G401.6 (cell line): Measurements from ENCODE around the gene OTOF.

Experiments used
- FAIRE-seq: peaks from 2 replicates; lab custom pipeline; 2012; peaks lifted over from hg19 to GRCh38; lab: Jason Lieb, UNC

OTOF gene

GRCh38 chr2:26500406-26500805, 22.5 kb upstream of the OTOF start:
- FAIRE-seq: no peak

- FAIRE-seq: no peak
These were observed 17.9 kb upstream of the OTOF start for GRCh38 chr2:26495705-26496297.

DNA sequence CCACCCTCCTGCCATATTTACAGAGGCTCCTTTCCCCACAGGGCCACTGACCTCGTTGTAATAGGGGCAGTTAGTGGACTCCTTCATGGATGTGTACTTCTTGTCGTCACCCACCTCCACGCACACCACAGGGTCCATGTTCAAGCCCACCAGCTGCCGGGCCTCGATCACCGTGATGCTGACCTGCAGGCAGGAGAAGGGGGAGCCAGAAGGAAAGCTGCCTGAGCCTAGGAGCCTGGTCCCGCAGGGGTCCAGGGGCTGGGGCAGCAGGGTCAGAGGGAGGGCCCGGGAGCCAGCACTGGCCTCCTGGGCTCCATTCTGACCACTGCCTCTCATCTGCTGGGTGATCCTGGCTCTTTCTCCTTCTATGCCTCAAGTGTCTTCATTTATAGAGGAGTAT, 17.0 kb upstream of the OTOF start:
- no peak for FAIRE-seq

DNA sequence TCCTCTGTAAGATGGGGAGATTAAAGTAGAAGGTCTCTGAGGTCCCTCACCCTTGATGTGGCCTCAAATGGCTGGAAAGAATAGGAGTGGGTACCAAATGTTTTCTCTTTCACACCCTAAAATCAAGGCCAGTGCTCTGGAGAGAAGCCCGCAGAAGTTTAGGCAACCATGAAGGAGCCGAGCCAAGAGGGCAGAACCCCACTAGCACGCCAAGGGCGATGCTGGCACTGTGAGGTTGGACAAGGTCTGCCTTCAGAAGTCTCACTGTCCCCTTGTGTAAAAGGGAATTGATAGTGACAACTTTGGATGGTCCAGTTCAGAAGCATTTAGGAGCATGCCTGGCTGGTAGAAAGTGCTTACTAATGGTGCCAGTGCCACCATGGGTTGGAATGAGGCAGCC, 16.3 kb upstream of the OTOF start:
- FAIRE-seq: no peak

DNA sequence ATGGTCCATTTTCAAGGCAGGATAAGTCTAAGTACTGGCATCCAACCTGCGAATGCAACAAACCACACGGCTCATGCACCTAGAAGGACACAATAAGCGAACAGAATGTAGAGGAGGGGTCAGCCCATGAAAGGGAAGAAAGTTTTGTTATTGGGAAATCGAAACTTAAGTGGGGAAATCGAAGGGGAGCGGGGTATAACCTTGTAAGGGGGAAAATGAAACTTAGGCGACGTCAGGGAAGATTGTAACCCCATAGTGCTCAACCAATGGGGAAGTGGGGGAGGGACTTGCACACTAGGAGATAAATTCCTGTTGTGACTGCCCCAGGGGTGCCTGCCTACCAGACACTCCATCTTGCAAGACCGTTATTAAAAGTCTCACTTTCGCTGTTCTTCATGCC, 15.6 kb upstream of the OTOF start:
- FAIRE-seq: no peak

GRCh38 chr2:26492749-26493515, 15.0 kb upstream of the OTOF start:
- no peak for FAIRE-seq

- FAIRE-seq: no peak
These were observed 13.7 kb upstream of the OTOF start for GRCh38 chr2:26491563-26492167.

GRCh38 chr2:26489213-26489850, 11.4 kb upstream of the OTOF start:
- FAIRE-seq: no peak

GRCh38 chr2:26488463-26489212, 10.7 kb upstream of the OTOF start:
- no peak for FAIRE-seq

GRCh38 chr2:26487192-26487591, 9.3 kb upstream of the OTOF start:
- no peak for FAIRE-seq

DNA sequence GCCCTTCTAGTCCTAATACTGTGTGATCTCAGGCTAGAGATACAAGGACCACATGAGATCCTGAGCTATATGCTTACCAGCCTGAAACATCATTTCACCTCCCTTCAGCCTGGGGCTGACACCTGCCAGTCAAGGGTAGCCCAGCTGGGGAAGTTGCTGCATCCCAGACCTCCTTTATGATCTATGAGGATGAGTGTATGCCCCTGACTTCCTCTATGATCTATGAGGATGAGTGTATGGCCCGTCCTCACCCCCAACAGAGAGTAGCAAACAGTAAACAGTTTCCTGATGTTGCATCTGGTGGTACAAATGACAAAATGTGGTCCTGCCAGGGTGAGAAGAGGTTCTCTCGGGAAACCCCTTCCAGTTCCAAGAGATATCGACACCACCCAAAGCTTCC, 8.9 kb upstream of the OTOF start:
- FAIRE-seq: no peak

- FAIRE-seq: no peak
These were observed 7.9 kb upstream of the OTOF start for GRCh38 chr2:26485725-26486418.

DNA sequence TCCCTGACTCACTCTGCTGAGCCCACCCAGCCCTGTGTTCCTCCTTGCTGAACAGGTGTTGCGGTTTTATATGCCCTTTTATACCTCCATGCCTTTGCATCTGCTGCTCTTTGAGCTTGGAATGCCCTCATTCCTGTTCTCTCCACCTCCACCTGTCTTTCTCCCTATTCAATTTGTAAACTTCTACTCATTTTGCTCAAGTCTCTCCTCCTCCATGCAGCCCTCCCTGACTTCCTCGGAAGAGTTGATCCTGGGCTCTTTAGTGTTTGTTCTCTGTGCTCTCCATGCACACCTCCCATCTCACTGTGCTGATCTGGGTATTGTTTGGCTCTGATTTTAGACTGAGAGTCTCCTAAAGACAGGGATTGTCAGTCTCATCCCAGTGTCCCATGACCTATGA, 7.2 kb upstream of the OTOF start:
- FAIRE-seq: no peak

- FAIRE-seq: no peak
These were observed 6.7 kb upstream of the OTOF start for GRCh38 chr2:26484579-26484978.

GRCh38 chr2:26483957-26484565, 6.1 kb upstream of the OTOF start:
- FAIRE-seq: no peak

- FAIRE-seq: no peak
These were observed 5.6 kb upstream of the OTOF start for GRCh38 chr2:26483516-26483915.

GRCh38 chr2:26483027-26483326, 5.1 kb upstream of the OTOF start:
- FAIRE-seq: no peak

- FAIRE-seq: no peak
These were observed 4.5 kb upstream of the OTOF start for GRCh38 chr2:26482211-26483026.

GRCh38 chr2:26481706-26482105, 3.8 kb upstream of the OTOF start:
- FAIRE-seq: no peak

- FAIRE-seq: no peak
These were observed 2.9 kb upstream of the OTOF start for GRCh38 chr2:26480566-26481423.
